Measurements from ENCODE around the gene ADGRV1.
"Not testable (repeated sequence)": the region's sequence is repeated elsewhere in the genome, so short reads cannot be mapped to it uniquely, and the experiment has no call there.

ADGRV1 gene

GRCh38 chr5:90949469-90950358 lies 391.1 kb downstream of the ADGRV1 start:
- DNase-seq = no peak

DNA sequence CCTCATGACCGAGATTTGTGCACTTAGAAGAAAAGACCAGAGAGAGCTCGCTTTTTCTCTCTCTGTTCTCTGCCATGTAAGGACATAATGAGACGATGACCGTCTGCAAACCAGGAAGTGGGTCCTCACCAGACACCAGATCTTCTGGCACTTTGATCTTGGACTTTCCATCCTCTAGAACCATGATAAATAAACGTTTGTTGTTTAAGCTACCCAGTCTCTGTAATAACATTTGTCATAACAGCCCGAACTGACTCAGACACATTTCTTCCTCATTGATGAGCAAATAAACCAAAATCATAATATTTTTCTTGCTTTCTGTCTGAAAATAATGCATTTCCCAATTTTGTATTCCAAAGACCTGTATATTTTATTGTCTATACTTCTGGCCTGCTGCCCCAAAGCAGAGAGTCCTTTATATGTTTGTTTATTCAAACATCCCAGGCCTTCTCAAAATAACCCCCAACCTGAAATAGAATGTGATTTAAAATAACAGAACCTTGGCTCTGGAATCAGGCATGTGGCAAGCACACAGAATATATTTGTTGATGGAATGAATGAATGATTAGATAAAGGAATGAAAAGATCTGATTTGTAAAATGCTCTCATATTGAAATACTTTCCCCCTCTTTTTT lies 396.5 kb downstream of the ADGRV1 start:
- no peak for DNase-seq

DNA sequence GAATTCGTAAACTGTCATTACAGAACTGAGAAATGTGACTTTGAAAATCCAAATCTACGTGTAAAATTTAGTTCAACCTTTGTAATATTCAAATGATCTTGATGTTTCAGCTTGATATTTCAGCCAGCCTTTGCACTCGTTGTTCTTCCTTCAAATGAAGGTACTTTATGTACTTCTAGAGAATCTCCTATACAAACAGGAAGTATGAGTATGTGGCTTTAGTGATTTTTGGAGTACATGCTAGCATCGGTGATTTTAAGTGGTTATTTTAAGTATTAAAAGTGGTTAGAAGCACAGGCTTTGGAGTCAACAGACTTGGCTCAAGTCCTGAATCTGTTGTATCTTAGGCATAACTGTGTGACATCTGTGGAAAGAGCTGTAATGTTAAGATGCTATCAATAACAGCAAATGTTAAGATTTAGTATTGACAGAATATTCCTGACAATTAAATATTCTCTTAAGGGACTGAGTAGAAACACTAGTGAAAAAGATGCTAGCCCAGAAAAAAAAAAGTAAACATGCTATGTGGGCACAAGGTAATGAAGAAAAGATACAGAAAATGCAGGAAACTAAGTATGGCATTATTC lies 398.0 kb downstream of the ADGRV1 start:
- DNase-seq = no peak

DNA sequence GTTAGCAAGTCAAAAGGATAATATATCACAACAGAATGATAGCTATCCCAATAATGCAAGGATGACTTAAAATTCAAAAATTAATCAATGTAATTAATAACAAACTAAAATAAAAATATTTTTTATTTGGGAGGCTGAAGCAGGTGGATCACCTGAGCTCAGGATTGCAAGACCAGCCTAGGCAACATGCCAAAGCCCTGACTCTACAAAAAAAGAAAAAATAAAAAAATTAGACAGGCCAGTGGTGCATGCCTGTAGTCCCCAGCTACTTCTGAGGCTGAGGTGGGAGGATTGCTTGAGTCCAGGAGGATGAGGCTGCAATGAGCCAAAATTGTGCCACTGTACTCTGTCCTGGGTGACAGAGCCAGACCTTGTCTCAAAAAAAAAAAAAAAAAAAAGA lies 399.3 kb downstream of the ADGRV1 start:
- DNase-seq = no peak

DNA sequence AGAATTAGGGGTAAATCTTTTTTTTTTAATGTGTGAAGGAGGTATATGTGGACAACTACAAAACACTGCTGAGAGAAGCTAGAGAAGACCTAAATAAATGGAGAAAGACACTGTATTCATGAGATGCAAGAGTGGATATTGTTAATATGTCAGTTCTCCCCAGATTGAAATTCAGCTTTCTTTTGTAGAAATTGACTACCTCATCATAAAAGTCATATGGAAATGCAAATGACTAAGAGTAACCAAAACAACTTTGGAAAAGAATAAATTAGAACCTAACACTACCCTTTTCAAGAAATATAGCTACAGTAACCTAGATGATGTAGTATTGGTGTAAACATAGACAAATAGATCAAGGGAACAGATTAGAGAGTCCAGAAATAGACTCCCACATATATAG lies 400.7 kb downstream of the ADGRV1 start:
- no peak for DNase-seq

- no peak for DNase-seq
Measured at GRCh38 chr5:90962481-90962880, 403.9 kb downstream of the ADGRV1 start.

- DNase-seq = no peak
Measured at GRCh38 chr5:90965110-90965685, 406.6 kb downstream of the ADGRV1 start.

DNA sequence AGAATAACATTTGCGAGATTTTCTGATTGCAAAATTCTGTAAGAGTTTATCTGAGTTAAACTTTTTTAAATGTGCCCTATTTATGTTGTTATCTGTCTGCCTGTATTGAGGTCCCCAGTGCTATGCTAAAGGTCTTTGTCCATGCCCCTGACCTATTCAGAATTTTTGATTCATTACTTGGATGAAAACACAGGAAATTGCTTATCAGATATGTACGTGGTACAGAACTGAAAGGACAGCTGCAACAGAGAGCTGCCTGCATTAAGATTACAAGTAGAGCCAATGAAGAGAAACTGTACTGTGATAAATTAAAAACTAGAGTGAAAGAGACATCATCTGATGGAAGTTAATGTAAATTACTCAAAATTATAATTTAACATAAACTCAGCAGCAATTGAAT lies 408.8 kb downstream of the ADGRV1 start:
- DNase-seq = no peak

DNA sequence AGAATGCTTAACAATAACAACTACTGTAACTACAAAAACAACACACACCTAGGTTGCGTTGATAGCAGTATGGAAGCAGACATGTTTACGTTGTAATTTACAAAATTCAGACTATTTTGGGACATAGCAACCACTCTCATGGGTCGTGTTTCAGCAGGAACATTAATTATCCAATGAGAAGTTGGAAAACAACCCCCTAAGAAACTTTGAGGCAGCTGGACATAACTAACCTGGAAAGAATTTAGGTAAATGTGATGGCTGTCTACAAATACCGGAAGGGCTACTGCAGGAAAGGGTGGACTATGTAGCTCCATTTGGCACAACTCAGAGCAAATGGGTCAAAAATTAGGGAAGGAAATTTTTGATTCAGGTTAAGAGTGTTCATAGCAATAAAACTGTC lies 409.3 kb downstream of the ADGRV1 start:
- no peak for DNase-seq

- DNase-seq = no peak
Measured at GRCh38 chr5:90968319-90968718, 409.7 kb downstream of the ADGRV1 start.

DNA sequence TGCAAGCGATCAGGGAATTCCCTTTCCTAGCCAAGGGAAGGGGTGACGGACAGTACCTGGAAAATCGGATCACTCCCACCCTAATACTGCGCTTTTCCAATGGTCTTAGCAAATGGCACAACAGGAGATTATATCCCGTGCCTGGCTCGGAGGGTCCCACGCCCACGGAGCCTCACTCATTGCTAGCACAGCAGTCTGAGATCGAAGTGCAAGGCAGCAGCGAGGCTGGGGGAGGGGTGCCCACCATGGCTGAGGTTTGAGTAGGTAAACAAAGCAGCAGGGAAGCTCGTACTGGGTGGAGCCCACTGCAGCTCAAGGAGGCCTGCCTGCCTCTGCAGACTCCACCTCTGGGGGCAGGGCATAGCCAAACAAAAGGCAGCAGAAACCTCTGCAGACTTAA lies 411.3 kb downstream of the ADGRV1 start:
- not testable (repeated sequence) for DNase-seq

DNA sequence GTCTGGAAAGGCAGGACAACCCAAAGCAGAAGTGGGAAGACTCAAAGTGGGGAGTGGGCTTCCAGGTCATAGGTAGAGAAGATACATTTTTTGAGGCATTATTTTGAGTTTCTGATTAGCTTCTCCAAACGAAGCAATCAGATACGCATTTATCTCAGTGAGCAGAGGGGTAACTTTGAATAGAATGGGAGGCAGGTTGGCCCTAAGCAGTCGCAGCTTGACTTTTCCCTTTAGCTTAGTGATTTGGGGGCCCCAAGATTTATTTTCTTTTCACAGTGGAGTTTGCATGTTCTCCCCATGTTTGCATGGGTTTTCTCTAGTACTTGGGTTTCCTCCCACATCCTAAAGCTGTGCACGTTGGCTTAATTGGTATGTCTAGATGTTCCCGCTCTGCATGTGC lies 422.6 kb downstream of the ADGRV1 start:
- no peak for DNase-seq

DNA sequence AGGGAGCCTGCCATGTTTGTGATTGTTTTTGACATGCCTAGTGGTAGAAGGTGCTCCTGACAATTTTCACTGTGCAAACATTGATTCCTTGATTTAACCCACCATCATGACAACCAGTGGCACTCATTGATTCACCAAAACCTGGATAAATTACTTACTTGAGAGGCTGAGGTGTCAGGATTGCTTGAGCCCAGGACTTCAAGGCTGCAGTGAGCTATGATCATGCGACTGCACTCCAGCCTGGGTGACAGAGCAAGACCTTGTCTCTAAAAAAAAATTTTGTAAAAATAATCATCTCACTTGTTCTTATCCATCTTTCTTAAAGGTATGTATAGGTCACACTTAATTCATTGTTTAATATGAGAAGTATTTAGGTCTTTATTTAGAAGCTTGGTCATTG lies 423.2 kb downstream of the ADGRV1 start:
- DNase-seq = no peak

DNA sequence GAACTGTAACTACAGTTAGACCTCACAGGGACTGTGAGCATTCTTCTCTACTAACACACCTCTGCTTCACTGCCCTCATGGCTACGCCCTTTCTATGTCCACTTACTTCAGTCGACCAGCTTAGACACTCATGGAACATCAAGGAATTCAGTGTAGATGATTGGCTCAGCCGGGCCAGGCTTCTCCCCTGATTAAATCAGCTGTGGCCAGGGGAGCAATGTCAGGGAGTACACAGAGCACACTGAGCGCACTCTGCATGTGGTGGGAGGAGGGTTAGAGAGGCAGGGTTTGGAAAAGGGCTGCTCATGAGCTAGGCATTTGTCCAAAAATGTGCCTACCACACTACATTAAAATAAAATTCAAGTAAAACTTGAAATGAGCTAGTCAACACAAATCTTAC lies 424.0 kb downstream of the ADGRV1 start:
- DNase-seq = no peak

- no peak for DNase-seq
Measured at GRCh38 chr5:90983148-90983547, 424.6 kb downstream of the ADGRV1 start.

- DNase-seq = no peak
Measured at GRCh38 chr5:90983711-90984124, 425.1 kb downstream of the ADGRV1 start.

DNA sequence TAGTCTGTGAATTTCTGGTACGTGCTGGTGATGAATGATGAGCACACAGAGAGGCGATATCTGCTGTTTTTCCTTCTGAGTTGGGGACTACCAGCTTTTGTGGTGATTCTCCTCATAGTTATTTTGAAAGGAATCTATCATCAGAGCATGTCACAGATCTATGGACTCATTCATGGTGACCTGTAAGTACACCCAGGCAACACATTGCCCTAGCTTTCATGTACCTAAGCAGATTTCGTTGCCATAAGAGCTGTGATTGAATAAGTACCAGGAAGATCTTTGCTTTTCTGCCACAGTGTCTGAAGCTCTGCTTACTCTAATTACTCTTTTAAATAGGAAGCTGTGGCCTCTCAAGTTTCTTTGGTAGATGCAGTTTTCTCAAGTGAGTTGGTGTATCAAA lies 426.7 kb downstream of the ADGRV1 start:
- DNase-seq = no peak

DNA sequence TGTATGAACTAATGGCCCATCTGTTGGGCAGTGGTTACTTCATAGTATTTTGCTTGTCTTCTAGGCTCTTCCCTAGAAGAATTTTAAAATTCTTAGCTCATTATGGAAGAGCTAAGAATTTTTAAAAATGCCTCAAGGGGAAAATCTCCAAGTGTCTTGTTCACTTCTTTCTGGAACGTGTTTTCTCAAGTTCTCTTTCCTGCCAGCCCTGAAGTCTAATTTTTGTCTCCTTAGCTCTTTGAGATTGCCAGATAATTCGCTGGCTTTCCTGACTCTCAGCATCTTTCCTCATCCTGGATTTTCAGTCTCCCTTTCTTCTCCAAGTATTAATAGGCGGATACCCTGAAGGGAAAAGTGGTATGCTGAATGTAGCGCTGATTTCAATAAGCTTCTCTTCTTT lies 429.1 kb downstream of the ADGRV1 start:
- DNase-seq = no peak

GRCh38 chr5:90991201-90991600 lies 432.6 kb downstream of the ADGRV1 start:
- DNase-seq = no peak

GRCh38 chr5:90994796-90995195 lies 436.2 kb downstream of the ADGRV1 start:
- DNase-seq = no peak

- no peak for DNase-seq
Measured at GRCh38 chr5:90996089-90996488, 437.5 kb downstream of the ADGRV1 start.

- no peak for DNase-seq
Measured at GRCh38 chr5:90997082-90997481, 438.5 kb downstream of the ADGRV1 start.

- no peak for DNase-seq
Measured at GRCh38 chr5:91000743-91001142, 442.1 kb downstream of the ADGRV1 start.
